ENCODE data around the gene AMIGO1. TPM values are rescaled to one million over a fixed set of nuclear protein-coding genes. Genes with fewer than 3 reads are reported as not detected.

Gene AMIGO1
- total and polyA plus RNA-seq, 4 donors, result 2.4 to 6.3 (median 3.4) TPM

DNA sequence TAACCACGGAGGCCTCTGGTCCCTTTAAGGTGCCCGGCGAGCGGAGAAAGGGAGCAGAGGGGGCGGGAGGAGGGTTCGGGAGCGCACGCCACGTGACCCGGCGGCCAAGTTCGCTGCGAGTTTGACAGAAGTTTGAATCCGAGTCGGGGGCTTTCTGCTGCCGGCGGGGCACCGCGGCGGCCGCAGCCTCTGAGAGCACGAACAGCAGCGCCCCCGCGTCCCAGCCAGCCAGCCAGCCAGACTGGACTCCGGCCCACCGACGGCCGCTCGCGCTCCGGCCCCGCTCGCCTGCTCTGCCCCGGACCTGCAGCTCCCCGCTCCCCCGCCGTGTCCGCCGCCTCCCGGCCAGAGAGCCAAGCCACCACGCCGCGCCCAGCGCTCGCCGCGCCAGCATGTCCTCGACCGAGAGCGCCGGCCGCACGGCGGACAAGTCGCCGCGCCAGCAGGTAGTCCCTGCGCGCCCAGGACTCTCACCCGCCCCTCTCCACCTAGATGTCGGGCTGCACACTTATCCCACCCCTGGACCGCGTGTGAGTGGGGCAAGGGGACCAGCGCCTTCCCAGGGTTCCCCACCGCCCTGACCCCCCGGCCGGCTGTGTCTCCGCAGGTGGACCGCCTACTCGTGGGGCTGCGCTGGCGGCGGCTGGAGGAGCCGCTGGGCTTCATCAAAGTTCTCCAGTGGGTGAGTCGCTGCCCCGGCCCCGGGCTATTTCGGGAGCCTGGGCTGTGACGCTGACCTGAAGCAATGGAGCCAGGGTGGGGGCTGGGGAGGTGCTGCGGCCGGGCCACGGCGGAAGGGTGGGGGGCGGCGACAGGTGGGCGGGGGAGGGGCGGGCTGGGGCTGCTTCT, 42.9 kb downstream of the AMIGO1 start, which contains the start of gene SYPL2:
Gene SYPL2, plus strand, starts transcription at position 95 of the 849 bp plus-strand sequence. Its CDS starts 298 bp downstream, at position 393.
- peak within 1 kb of the TSS in 1 of 2 donors; percentile 91 for H3K27ac ChIP-seq (ENCODE audit: low read depth in 1 of 2, low read length in 1 of 2)
- ATAC-seq (ENCODE audit: insufficient read depth, low FRiP score) (peak; percentile 47), DNase-seq (peak in 2 of 3 donors; percentile 25 to 36)
- H3K36me3 ChIP-seq (ENCODE audit: control insufficient read depth in 4 of 4, insufficient read depth in 4 of 4, low read length in 4 of 4), result no peaks in the 10 kb centered on the region
- peak within 1 kb of the TSS; percentile 52 for H3K4me3 ChIP-seq
- H3K9me3 ChIP-seq (ENCODE audit: control insufficient read depth in 4 of 4, insufficient read depth in 3 of 4, low read length in 3 of 4), result no peaks in the 10 kb centered on the region
- TF ChIP-seq, protein P1, sequence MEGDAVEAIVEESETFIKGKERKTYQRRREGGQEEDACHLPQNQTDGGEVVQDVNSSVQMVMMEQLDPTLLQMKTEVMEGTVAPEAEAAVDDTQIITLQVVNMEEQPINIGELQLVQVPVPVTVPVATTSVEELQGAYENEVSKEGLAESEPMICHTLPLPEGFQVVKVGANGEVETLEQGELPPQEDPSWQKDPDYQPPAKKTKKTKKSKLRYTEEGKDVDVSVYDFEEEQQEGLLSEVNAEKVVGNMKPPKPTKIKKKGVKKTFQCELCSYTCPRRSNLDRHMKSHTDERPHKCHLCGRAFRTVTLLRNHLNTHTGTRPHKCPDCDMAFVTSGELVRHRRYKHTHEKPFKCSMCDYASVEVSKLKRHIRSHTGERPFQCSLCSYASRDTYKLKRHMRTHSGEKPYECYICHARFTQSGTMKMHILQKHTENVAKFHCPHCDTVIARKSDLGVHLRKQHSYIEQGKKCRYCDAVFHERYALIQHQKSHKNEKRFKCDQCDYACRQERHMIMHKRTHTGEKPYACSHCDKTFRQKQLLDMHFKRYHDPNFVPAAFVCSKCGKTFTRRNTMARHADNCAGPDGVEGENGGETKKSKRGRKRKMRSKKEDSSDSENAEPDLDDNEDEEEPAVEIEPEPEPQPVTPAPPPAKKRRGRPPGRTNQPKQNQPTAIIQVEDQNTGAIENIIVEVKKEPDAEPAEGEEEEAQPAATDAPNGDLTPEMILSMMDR (IDR thresholded peaks at IDR 0.05; ENCODE audit: control extremely low read depth, extremely low read depth), result no peak
- H3K4me1 ChIP-seq (ENCODE audit: control insufficient read depth in 5 of 5, insufficient read depth in 5 of 5, low read length in 5 of 5), result peaks cover 0 to 5% (median 5%) of the 10 kb centered on the region in 5 donors
- 1 to 2% methylated on average over 63 to 88 of the region's 88 CpGs for WGBS, 2 donors
- no peak within 1 kb of the TSS for H3K9ac ChIP-seq (ENCODE audit: insufficient read depth in 1 of 2, low read length in 2 of 2)
- peaks cover 0 to 86% (median 68%) of the 10 kb centered on the region in 3 donors for H3K27me3 ChIP-seq (ENCODE audit: control insufficient read depth in 3 of 3, insufficient read depth in 3 of 3, low read length in 2 of 3)

DNA sequence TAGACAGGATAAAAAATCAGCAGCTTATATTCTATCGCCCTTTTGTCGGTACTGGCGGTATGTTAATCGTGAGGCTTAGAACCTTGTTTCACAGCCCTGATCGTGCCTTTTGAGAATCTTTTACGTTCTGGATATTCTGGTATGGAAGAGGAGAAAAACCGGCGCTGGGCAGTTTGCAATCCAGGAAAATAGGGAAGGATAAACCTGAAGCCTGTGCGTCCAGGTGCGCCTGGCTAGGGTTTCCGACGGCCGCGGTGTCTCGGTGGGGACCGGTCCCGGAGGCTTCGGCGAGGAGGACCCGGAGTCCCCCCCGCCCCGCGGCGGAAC, 43.4 kb downstream of the AMIGO1 start:
- no peaks in the 10 kb centered on the region for H3K36me3 ChIP-seq (ENCODE audit: control insufficient read depth in 4 of 4, insufficient read depth in 4 of 4, low read length in 4 of 4)
- ATAC-seq (ENCODE audit: insufficient read depth, low FRiP score) (no peak), DNase-seq (peak in 2 of 3 donors; percentile 16 to 22)
- TF ChIP-seq, protein P1 (IDR thresholded peaks at IDR 0.05; ENCODE audit: control extremely low read depth, extremely low read depth), result no peak
- peak overlapping the region; percentile 52 for H3K4me3 ChIP-seq
- H3K27me3 ChIP-seq (ENCODE audit: control insufficient read depth in 3 of 3, insufficient read depth in 3 of 3, low read length in 2 of 3), result peaks cover 0 to 82% (median 68%) of the 10 kb centered on the region in 3 donors
- H3K9me3 ChIP-seq (ENCODE audit: control insufficient read depth in 4 of 4, insufficient read depth in 3 of 4, low read length in 3 of 4), result no peaks in the 10 kb centered on the region
- H3K27ac ChIP-seq (ENCODE audit: low read depth in 1 of 2, low read length in 1 of 2), result peak overlapping the region in 1 of 2 donors; percentile 91
- no peak overlapping the region for H3K9ac ChIP-seq (ENCODE audit: insufficient read depth in 1 of 2, low read length in 2 of 2)
- H3K4me1 ChIP-seq (ENCODE audit: control insufficient read depth in 5 of 5, insufficient read depth in 5 of 5, low read length in 5 of 5), result peaks cover 0 to 5% (median 5%) of the 10 kb centered on the region in 5 donors
- 6 to 8% methylated on average over 24 of the region's 24 CpGs for WGBS, 2 donors

DNA sequence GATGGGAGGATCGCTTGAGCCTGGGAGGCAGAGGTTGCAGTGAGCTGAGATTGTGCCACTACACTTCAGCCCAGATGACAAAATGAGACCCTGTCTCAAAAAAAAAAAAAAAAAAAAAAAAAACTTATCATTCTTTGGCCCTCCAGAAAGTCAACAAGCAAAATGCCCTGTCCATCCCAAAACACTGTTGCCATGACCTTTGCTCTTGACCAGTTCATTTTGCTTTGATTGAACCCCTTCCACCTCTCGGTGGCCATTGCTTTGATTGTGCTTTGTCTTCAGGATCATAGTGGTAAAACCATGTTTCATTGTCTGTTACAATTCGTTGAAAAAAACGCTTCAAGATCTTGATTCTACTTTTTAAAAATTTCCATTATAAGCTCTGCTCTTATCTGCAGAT, 51.7 kb downstream of the AMIGO1 start:
- Histone ChIP-seq H3K9ac (ENCODE audit: insufficient read depth in 1 of 2, low read length in 2 of 2) (no peak overlapping the region), H3K9me3 (ENCODE audit: control insufficient read depth in 4 of 4, insufficient read depth in 3 of 4, low read length in 3 of 4) (peaks cover 0 to 4% (median 1%) of the 10 kb centered on the region in 4 donors), H3K4me1 (ENCODE audit: control insufficient read depth in 5 of 5, insufficient read depth in 5 of 5, low read length in 5 of 5) (no peaks in the 10 kb centered on the region), H3K36me3 (ENCODE audit: control insufficient read depth in 4 of 4, insufficient read depth in 4 of 4, low read length in 4 of 4) (no peaks in the 10 kb centered on the region), H3K4me3 (no peak overlapping the region), H3K27ac (ENCODE audit: low read depth in 1 of 2, low read length in 1 of 2) (no peak overlapping the region), H3K27me3 (ENCODE audit: control insufficient read depth in 3 of 3, insufficient read depth in 3 of 3, low read length in 2 of 3) (peaks cover 0 to 11% (median 3%) of the 10 kb centered on the region in 3 donors)
- DNase-seq (no peak), ATAC-seq (ENCODE audit: insufficient read depth, low FRiP score) (no peak)
- WGBS, 2 donors, result 85 to 92% methylated on average over 4 of the region's 4 CpGs
- TF ChIP-seq, protein P1 (IDR thresholded peaks at IDR 0.05; ENCODE audit: control extremely low read depth, extremely low read depth), result no peak

Measured in lung (tissue), 12 donors.